ENCODE data around the gene ANKRD52.
"Not testable (repeated sequence)": the region's sequence is repeated elsewhere in the genome, so short reads cannot be mapped to it uniquely, and the experiment has no call there.

Gene ANKRD52

GRCh38 chr12:56204275-56204674 lies 53.9 kb downstream of the ANKRD52 start:
- DNase-seq (ENCODE audit: extremely low read depth, low read depth) = no peak
- TF ChIP-seq, protein P1, sequence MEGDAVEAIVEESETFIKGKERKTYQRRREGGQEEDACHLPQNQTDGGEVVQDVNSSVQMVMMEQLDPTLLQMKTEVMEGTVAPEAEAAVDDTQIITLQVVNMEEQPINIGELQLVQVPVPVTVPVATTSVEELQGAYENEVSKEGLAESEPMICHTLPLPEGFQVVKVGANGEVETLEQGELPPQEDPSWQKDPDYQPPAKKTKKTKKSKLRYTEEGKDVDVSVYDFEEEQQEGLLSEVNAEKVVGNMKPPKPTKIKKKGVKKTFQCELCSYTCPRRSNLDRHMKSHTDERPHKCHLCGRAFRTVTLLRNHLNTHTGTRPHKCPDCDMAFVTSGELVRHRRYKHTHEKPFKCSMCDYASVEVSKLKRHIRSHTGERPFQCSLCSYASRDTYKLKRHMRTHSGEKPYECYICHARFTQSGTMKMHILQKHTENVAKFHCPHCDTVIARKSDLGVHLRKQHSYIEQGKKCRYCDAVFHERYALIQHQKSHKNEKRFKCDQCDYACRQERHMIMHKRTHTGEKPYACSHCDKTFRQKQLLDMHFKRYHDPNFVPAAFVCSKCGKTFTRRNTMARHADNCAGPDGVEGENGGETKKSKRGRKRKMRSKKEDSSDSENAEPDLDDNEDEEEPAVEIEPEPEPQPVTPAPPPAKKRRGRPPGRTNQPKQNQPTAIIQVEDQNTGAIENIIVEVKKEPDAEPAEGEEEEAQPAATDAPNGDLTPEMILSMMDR (IDR thresholded peaks at IDR 0.05; ENCODE audit: low read depth, low read length, missing control alignments) = no peak
- no peak overlapping the region for H3K4me3 ChIP-seq (replicated peaks; ENCODE audit: low read depth, low read length)

DNA sequence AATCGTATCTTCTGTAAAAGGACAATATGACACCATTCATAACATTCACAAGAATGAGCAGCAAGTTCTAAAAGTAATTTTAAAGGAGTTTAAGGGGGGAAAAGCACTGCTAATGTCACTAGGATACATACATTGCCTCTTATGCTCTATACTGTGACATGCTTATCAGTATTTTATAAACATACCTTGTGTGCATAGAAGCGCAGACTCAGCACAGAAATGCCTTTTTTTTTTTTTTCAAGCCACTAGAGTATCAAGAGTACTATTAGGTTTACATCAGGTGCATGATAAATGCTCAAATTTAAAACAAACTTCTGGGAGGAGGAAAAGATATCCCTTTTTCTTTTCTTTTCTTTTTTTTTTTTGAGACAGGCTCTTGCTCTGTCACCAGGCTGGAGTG lies 55.3 kb downstream of the ANKRD52 start:
- no peak for DNase-seq (ENCODE audit: extremely low read depth, low read depth)
- H3K4me3 ChIP-seq (replicated peaks; ENCODE audit: low read depth, low read length) = no peak overlapping the region
- TF ChIP-seq, protein P1 (IDR thresholded peaks at IDR 0.05; ENCODE audit: low read depth, low read length, missing control alignments) = no peak

GRCh38 chr12:56202366-56202765 lies 55.8 kb downstream of the ANKRD52 start:
- DNase-seq (ENCODE audit: extremely low read depth, low read depth) = no peak
- H3K4me3 ChIP-seq (replicated peaks; ENCODE audit: low read depth, low read length) = no peak overlapping the region
- TF ChIP-seq, protein P1 (IDR thresholded peaks at IDR 0.05; ENCODE audit: low read depth, low read length, missing control alignments) = no peak

DNA sequence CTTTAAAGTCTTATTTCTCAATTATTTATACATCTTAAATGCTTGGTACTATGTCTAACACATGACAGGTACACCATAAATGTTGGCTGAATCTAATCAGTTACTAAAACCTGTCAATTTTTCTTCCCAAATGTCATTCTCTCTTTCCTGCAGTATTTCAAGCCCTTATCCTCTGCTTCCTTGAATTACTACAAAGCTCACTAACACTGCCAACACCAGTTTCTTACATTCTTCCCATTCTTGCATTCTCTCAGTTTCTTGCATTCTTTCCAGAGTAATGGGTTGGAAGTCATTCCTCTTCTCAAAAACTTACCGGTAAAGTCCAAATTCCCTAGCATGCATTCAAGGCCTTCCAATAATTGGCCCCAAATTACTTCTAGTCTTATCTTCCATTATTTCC lies 59.3 kb downstream of the ANKRD52 start:
- DNase-seq (ENCODE audit: extremely low read depth, low read depth) = no peak
- H3K4me3 ChIP-seq (replicated peaks; ENCODE audit: low read depth, low read length) = no peak overlapping the region
- TF ChIP-seq, protein P1 (IDR thresholded peaks at IDR 0.05; ENCODE audit: low read depth, low read length, missing control alignments) = no peak

DNA sequence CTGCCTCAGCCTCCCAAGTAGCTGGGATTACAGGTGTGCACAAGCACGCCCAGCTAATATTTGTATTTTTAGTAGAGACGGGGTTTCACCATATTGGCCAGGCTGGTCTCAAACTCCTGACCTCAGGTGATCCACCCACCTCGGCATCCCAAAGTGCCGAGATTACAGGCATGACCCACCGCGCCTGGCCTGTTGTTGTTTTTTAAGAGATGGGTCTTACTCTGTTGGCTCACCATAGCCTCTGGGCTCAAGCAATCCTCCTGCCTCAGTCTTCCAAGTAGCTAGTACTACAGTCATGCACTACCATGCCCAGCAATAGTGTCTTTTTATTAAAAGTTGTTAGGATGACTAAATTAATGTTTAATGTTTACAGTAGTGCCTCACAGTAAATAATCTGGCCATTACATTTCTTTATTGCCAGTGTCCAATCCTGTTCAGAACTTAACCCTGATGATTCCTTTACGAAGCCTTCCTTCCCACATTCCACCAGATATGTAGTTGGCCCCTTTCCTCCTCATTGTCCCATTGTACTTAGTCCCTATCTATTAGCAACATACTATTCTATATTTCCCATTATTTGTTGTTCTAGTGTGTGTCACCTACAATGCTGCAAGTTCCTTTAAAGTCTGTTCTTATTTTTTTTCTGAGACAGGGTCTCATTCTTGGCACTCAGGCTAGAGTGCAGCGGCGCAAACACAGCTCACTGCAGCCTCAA lies 60.1 kb downstream of the ANKRD52 start:
- TF ChIP-seq, protein P1 (IDR thresholded peaks at IDR 0.05; ENCODE audit: low read depth, low read length, missing control alignments) = no peak
- H3K4me3 ChIP-seq (replicated peaks; ENCODE audit: low read depth, low read length) = no peak overlapping the region
- no peak for DNase-seq (ENCODE audit: extremely low read depth, low read depth)

DNA sequence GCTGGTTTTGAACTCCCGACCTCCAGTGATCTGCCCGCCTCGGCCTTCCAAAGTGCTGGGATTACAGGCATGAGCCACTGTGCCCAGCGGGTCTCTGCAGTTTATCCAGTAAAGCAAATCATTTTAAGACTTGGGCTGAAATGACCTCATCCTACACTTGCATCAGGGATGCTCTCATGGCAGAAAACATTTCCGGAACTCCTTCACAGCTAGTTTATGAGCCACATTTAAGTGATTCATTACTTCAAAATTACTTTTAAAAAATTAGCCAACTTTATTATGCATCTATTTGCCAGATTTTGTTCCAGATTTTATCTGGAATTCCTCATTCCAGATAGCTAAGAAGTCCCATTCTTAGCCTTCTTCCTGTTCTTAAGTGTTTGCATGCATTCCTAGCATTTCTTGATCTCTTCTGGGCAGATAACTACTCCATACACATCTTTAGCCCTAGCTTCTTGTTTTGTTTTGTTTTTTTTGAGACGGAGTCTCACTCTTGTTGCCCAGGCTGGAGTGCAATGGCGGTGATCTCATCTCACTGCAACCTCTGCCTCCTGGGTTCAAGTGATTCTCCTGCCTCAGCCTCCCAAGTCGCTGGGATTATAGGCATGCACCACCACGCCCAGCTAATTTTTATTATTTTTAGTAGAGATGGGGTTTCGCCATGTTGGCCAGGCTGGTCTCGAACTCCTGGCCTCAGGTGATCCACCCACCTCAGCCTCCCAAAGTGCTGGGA lies 61.2 kb downstream of the ANKRD52 start:
- peak; percentile 85 for DNase-seq (ENCODE audit: extremely low read depth, low read depth)
- not testable (repeated sequence) for H3K4me3 ChIP-seq (replicated peaks; ENCODE audit: low read depth, low read length)

DNA sequence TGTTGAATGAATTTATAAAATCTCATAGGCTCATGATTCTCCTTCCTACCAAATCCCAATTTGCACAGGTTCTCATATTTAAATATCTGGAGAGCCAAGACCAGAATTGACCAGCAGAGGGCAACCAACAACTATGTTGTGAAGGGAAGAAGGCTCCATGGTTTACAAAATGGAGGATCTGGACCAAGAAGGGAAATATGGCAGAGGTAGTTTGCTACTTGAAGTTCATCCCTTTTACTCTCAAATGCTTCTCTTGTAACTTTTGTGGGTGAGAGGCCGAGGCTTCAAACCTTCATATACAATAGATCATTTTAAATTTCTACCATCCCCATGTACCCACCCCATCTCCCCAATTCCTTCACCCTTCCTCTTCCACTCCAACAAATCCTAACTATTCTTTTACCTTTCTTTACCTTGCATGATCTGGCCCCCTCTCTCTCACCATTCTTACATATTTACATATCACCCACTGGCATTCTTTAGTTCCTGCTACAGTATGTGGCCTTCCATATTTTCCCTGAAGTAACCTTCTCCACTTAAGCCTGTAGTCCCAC lies 65.1 kb downstream of the ANKRD52 start:
- TF ChIP-seq, protein P1 (IDR thresholded peaks at IDR 0.05; ENCODE audit: low read depth, low read length, missing control alignments) = peak; percentile 74
- H3K4me3 ChIP-seq (replicated peaks; ENCODE audit: low read depth, low read length) = no peak overlapping the region
- DNase-seq (ENCODE audit: extremely low read depth, low read depth) = peak; percentile 67

All from HFF-Myc (cell line).